K562 (cell line): Measurements from ENCODE around the gene FNBP1. TPM values are rescaled to one million over a fixed set of nuclear protein-coding genes. Genes with fewer than 3 reads are reported as not detected.

Experiments used
- AFF1 ChIP-seq, 2 experiments: fragments of 450-650 bp; IDR thresholded peaks; 2 replicates each; pipeline ENCODE4 v1.6.1; 2018; ENCODE audit warnings: mild to moderate bottlenecking in 2 of 2, low read depth in 1 of 2; ENCODE audit not compliant: partially characterized antibody in 2 of 2
- FIP1L1 ChIP-seq: fragments of 200-400 bp; formaldehyde crosslinking; IDR thresholded peaks from 2 replicates; pipeline ENCODE4 v1.6.1; 2018; ENCODE audit warnings: mild to moderate bottlenecking, low read depth, low read length; ENCODE audit not compliant: poor library complexity, severe bottlenecking
- GABPB2 ChIP-seq: fragments of 250-450 bp; sonication (Bioruptor Pico); conservative IDR thresholded peaks from 2 replicates; pipeline ENCODE4 v1.5.1; 2021; ENCODE audit warnings: mild to moderate bottlenecking
- HMGN3 ChIP-seq: IDR thresholded peaks from 2 replicates; pipeline ENCODE4 v1.6.1; 2011; ENCODE audit warnings: borderline replicate concordance, low read depth, mild to moderate bottlenecking, mixed read lengths, low read length; ENCODE audit not compliant: insufficient read length; ENCODE audit errors: extremely low read depth
- IFI16 ChIP-seq: fragments of 250-450 bp; sonication (Bioruptor Pico); IDR thresholded peaks from 2 replicates; pipeline ENCODE4 v2.1.2; 2022; ENCODE audit warnings: mild to moderate bottlenecking, inconsistent platforms
- MEF2A ChIP-seq: IDR thresholded peaks from 2 replicates; pipeline ENCODE4 v1.6.1; 2011; ENCODE audit warnings: low read depth, mild to moderate bottlenecking, low read length, moderate library complexity; ENCODE audit not compliant: control insufficient read depth
- NCOA4 ChIP-seq: fragments of 450-650 bp; IDR thresholded peaks from 2 replicates; pipeline ENCODE4 v1.6.1; 2018; ENCODE audit warnings: mild to moderate bottlenecking; ENCODE audit not compliant: partially characterized antibody
- NELFE ChIP-seq: IDR thresholded peaks from 2 replicates; pipeline ENCODE4 v1.6.1; 2011; ENCODE audit warnings: mild to moderate bottlenecking; ENCODE audit not compliant: insufficient read depth, insufficient read length
- NFE2 ChIP-seq: IDR thresholded peaks from 2 replicates; pipeline ENCODE4 v1.6.1; 2014; ENCODE audit warnings: antibody characterized with exemption, low read depth
- POLR2AphosphoS2 ChIP-seq: IDR thresholded peaks from 2 replicates; pipeline ENCODE4 v1.6.1; 2012; ENCODE audit warnings: low read length, improper control_type of control experiment
- PRMT5 ChIP-seq: sonication (generic); formaldehyde crosslinking; IDR thresholded peaks from 2 replicates; pipeline ENCODE4 v1.5.0; 2020; ENCODE audit warnings: missing genetic modification reagents
- PTBP1 ChIP-seq: fragments of 200-400 bp; formaldehyde crosslinking; IDR thresholded peaks from 2 replicates; pipeline ENCODE4 v1.6.1; 2017; ENCODE audit warnings: low read depth, low read length
- RBM22 ChIP-seq: fragments of 200-400 bp; formaldehyde crosslinking; IDR thresholded peaks from 2 replicates; pipeline ENCODE4 v1.6.1; 2018; ENCODE audit warnings: low read length, low read depth; ENCODE audit not compliant: poor library complexity, severe bottlenecking
- SREBF1 ChIP-seq: fragments of 150-350 bp; IDR thresholded peaks from 2 replicates; pipeline ENCODE4 v1.6.1; 2014; ENCODE audit warnings: antibody characterized with exemption, low read depth, low read length, borderline replicate concordance
- TCF3 ChIP-seq: sonication (generic); formaldehyde crosslinking; IDR thresholded peaks from 2 replicates; pipeline ENCODE4 v1.4.0; 2020; ENCODE audit warnings: mild to moderate bottlenecking, missing genetic modification reagents
- TRIM24 ChIP-seq, 2 experiments: fragments of 450-650 bp; IDR thresholded peaks; 2 replicates each; pipeline ENCODE4 v1.6.1; 2016
- U2AF1 ChIP-seq: fragments of 200-400 bp; formaldehyde crosslinking; optimal IDR thresholded peaks from 2 replicates; pipeline ENCODE3; 2017; ENCODE audit warnings: mild to moderate bottlenecking, low read depth, low read length, moderate library complexity
- ZBTB8A ChIP-seq: fragments of 450-650 bp; IDR thresholded peaks from 2 replicates; pipeline ENCODE4 v1.6.1; 2018; ENCODE audit warnings: mild to moderate bottlenecking, moderate library complexity; ENCODE audit not compliant: partially characterized antibody
- ZNF41 ChIP-seq: fragments of 250-450 bp; sonication (Bioruptor Pico); conservative IDR thresholded peaks from 2 replicates; pipeline ENCODE4 v1.4.0; 2020; ENCODE audit warnings: mild to moderate bottlenecking
- ZNF445 ChIP-seq: fragments of 250-450 bp; sonication (Bioruptor Pico); IDR thresholded peaks from 2 replicates; pipeline ENCODE4 v1.4.0; 2020; ENCODE audit warnings: low read depth, mild to moderate bottlenecking, moderate library complexity
- polyA plus RNA-seq, 8 experiments: library from polyadenylated mRNA; depleted of rRNA in 4 of 8; stranded (reverse) in 5 of 8; unstranded in 3 of 8; fragments of >200 nt; fragmentation: Nextera tagmentation in 2 of 8; fragmentation: Illumina TruSeq in 1 of 8; extraction: Ambion mirVana in 2 of 8; extraction: Trizol in 1 of 8; gene quantifications; 2 replicates each; pipeline versions ENCODE4 v1.2.1 to v1.2.3, GENCODE V29; 2011 to 2014; ENCODE audit warnings: inconsistent platforms in 1 of 8, missing spikeins in 1 of 8
- total RNA-seq, 7 experiments: library from RNA; depleted of rRNA in 6 of 7; stranded (reverse); fragments of >200 nt in 6 of 7; fragmentation: Illumina TruSeq in 2 of 7; extraction: Trizol in 2 of 7; gene quantifications; 2 replicates each; pipeline versions ENCODE4 v1.2.1 to v1.2.3, GENCODE V29; 2011 to 2021; ENCODE audit warnings: low replicate concordance in 1 of 7
- TF ChIP-seq, protein P1 (sequence below): fragments of 250-450 bp; sonication (Bioruptor Pico); IDR thresholded peaks from 2 replicates; pipeline ENCODE4 v1.8.0; 2021; ENCODE audit warnings: moderate library complexity, mild to moderate bottlenecking, inconsistent platforms

Gene FNBP1
- total and polyA plus RNA-seq, 9 of the 15 experiments (the other 6 are each of a cell fraction or from before 2014, with no cell fraction given) = 1.8 to 14.9 (median 7.6) TPM

- TF ChIP-seq ZNF41 (CRISPR knock-in tag) (peak; percentile 88), U2AF1 (no peak), ZNF445 (CRISPR knock-in tag) (no peak), TRIM24 (IDR thresholded peaks at IDR 0.05) (peak; percentile 99), IFI16 (CRISPR knock-in tag) (no peak), PRMT5 (CRISPR knock-in tag) (no peak), AFF1 (IDR thresholded peaks at IDR 0.05; ENCODE audit: low read depth in 1 of 2, partially characterized antibody in 2 of 2) (peak; percentile 76 to 98), NFE2 (peak; percentile 94), SREBF1 (peak; percentile 54; the same call in 1 of the 2 replicates), HMGN3 (peak; percentile 100), GABPB2 (CRISPR knock-in tag) (peak; percentile 10; the same call in 1 of the 2 replicates), TCF3 (CRISPR knock-in tag) (peak; percentile 100), NELFE (no peak), MEF2A (peak; percentile 75), NCOA4 (no peak), POLR2AphosphoS2 (peak; percentile 46; the same call in 1 of the 2 replicates), FIP1L1 (peak; percentile 36), ZBTB8A (no peak), PTBP1 (peak; percentile 97), RBM22 (peak; percentile 36)
- TF ChIP-seq, protein P1, sequence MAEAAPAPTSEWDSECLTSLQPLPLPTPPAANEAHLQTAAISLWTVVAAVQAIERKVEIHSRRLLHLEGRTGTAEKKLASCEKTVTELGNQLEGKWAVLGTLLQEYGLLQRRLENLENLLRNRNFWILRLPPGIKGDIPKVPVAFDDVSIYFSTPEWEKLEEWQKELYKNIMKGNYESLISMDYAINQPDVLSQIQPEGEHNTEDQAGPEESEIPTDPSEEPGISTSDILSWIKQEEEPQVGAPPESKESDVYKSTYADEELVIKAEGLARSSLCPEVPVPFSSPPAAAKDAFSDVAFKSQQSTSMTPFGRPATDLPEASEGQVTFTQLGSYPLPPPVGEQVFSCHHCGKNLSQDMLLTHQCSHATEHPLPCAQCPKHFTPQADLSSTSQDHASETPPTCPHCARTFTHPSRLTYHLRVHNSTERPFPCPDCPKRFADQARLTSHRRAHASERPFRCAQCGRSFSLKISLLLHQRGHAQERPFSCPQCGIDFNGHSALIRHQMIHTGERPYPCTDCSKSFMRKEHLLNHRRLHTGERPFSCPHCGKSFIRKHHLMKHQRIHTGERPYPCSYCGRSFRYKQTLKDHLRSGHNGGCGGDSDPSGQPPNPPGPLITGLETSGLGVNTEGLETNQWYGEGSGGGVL (CRISPR knock-in tag) = peak; percentile 68
These were observed 179.8 kb downstream of the FNBP1 start (continued) for GRCh38 chr9:129863059-129863690.
